ENCODE measurements around the gene SPDYE1. TPM values are rescaled to one million over a fixed set of nuclear protein-coding genes. Genes with fewer than 3 reads are reported as not detected.
"Not testable (repeated sequence)": the region's sequence is repeated elsewhere in the genome, so short reads cannot be mapped to it uniquely, and the experiment has no call there.

SPDYE1 gene
- total and polyA plus RNA-seq, 7 experiments from 2014 or later, result 0.07 to 0.30 (median 0.20) TPM; not detected in 3

DNA sequence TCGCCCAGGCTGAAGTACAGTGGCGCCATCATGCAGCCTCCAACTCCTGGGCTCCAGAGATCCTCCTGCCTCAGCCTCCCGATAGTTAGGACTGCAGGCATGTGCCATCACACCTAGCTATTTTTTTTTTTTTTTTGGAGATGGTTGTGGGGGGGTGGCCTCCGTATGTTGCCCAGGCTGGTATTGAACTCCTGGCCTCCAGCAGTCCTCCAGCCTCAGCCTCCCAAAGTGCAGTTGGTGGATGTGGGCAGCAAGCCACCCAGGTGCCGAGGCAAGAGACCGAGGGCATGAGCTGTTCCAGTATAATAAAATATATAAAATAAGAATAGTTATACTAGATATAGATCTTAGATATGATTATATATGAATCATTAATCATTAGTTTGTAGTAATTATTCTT, 22.1 kb downstream of the SPDYE1 start:
- H3K9me3 Mint-ChIP-seq; H3K27me3 Mint-ChIP-seq; H3K27me3 ChIP-seq (ENCODE audit: control insufficient read depth in 2 of 2, insufficient read depth in 2 of 2, low read length in 2 of 2); H3K9me3 ChIP-seq (ENCODE audit: control insufficient read depth in 2 of 3, low read length in 3 of 3); H3K4me3 ChIP-seq (ENCODE audit: low read length); ATAC-seq; H3K36me3 Mint-ChIP-seq; H3K36me3 ChIP-seq (ENCODE audit: control insufficient read depth in 2 of 3, insufficient read depth in 3 of 3, low read length in 3 of 3); DNase-seq; H3K4me1 ChIP-seq (ENCODE audit: control insufficient read depth in 2 of 2, insufficient read depth in 2 of 2, low read length in 2 of 2): not testable (repeated sequence)
- ChIA-PET POLR2A (interaction anchor here (0.6 to 1.4 kb wide), 3 partner anchors 24 to 180 kb away, joined by 3 to 11 read pairs (median 3); partner anchors contain the start of gene DBNL), CTCF (interaction anchor here (0.7 to 1.8 kb wide), 4 partner anchors 23 to 546 kb away, joined by 3 to 5 read pairs (median 4); no protein-coding TSS in a partner anchor)
- Mint-ChIP-seq H3K27ac (peak overlapping the region in 2 of 9 donors; percentile 80 to 92), H3K4me1 (peaks cover 5 to 25% (median 15%) of the 10 kb centered on the region in 7 donors), H3K4me3 (peak overlapping the region in 1 of 10 donors; percentile 54)
- peak overlapping the region; percentile 85 for H3K27ac ChIP-seq (ENCODE audit: low read depth, low read length)
- intact Hi-C loops (cut with micrococcal nuclease), result loop anchor here (1.0 to 5.0 kb wide), 11 partner anchors 19 to 1108 kb away; partner anchors contain the start of genes DBNL (in 2 of the 2), YKT6 (in 2 of the 2), C7orf25 (in 1 of the 2) and DDX56 (in 1 of the 2)

DNA sequence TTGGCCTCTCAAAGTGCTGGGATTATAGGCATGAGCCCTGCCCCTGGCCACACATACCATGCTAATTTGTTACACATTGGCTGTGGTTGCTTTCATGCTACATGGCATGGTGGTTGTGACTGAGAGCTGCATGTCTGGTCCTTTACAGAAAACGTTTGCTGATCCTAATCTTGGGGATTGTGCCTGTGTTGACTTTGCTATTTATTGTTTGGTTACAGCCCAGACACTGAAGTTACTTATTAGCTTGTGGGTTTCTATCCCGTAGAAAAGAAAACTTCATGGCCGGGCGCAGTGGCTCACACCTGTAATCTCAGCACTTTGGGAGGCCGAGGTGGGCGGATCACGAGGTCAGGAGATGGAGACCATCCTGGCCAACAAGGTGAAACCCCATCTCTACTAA, 24.4 kb downstream of the SPDYE1 start:
- ATAC-seq; H3K36me3 Mint-ChIP-seq; intact Hi-C loops (cut with micrococcal nuclease); H3K4me3 Mint-ChIP-seq; H3K36me3 ChIP-seq (ENCODE audit: control insufficient read depth in 2 of 3, insufficient read depth in 3 of 3, low read length in 3 of 3); H3K27ac Mint-ChIP-seq; H3K27me3 ChIP-seq (ENCODE audit: control insufficient read depth in 2 of 2, insufficient read depth in 2 of 2, low read length in 2 of 2); POLR2A ChIA-PET; H3K9me3 ChIP-seq (ENCODE audit: control insufficient read depth in 2 of 3, low read length in 3 of 3); DNase-seq; H3K4me1 ChIP-seq (ENCODE audit: control insufficient read depth in 2 of 2, insufficient read depth in 2 of 2, low read length in 2 of 2); CTCF ChIA-PET; H3K9me3 Mint-ChIP-seq; H3K27me3 Mint-ChIP-seq; H3K4me3 ChIP-seq (ENCODE audit: low read length); H3K27ac ChIP-seq (ENCODE audit: low read depth, low read length): not testable (repeated sequence)
- H3K4me1 Mint-ChIP-seq, result peaks cover 5 to 23% (median 15%) of the 10 kb centered on the region in 7 donors

GRCh38 chr7:44022796-44023467, 25.2 kb downstream of the SPDYE1 start:
- POLR2A ChIA-PET, result interaction anchor here (0.6 kb wide), 1 partner anchor 155 kb away, joined by 3 read pairs; no protein-coding TSS in a partner anchor
- DNase-seq; H3K4me3 Mint-ChIP-seq; H3K36me3 ChIP-seq (ENCODE audit: control insufficient read depth in 2 of 3, insufficient read depth in 3 of 3, low read length in 3 of 3); H3K27ac ChIP-seq (ENCODE audit: low read depth, low read length); H3K9me3 Mint-ChIP-seq; CTCF ChIA-PET; ATAC-seq; H3K27me3 ChIP-seq (ENCODE audit: control insufficient read depth in 2 of 2, insufficient read depth in 2 of 2, low read length in 2 of 2); H3K4me3 ChIP-seq (ENCODE audit: low read length); H3K9me3 ChIP-seq (ENCODE audit: control insufficient read depth in 2 of 3, low read length in 3 of 3); H3K27me3 Mint-ChIP-seq; H3K36me3 Mint-ChIP-seq; intact Hi-C loops (cut with micrococcal nuclease); H3K4me1 ChIP-seq (ENCODE audit: control insufficient read depth in 2 of 2, insufficient read depth in 2 of 2, low read length in 2 of 2): not testable (repeated sequence)
- peak overlapping the region in 2 of 9 donors; percentile 25 to 50 for H3K27ac Mint-ChIP-seq
- peaks cover 5 to 19% (median 15%) of the 10 kb centered on the region in 7 donors for H3K4me1 Mint-ChIP-seq

- H3K4me3 Mint-ChIP-seq; ATAC-seq; H3K4me1 ChIP-seq (ENCODE audit: control insufficient read depth in 2 of 2, insufficient read depth in 2 of 2, low read length in 2 of 2); DNase-seq; H3K4me3 ChIP-seq (ENCODE audit: low read length); H3K4me1 Mint-ChIP-seq; H3K9me3 Mint-ChIP-seq; H3K27ac ChIP-seq (ENCODE audit: low read depth, low read length); H3K27ac Mint-ChIP-seq; intact Hi-C loops (cut with micrococcal nuclease); H3K9me3 ChIP-seq (ENCODE audit: control insufficient read depth in 2 of 3, low read length in 3 of 3); H3K27me3 ChIP-seq (ENCODE audit: control insufficient read depth in 2 of 2, insufficient read depth in 2 of 2, low read length in 2 of 2); H3K36me3 Mint-ChIP-seq; H3K36me3 ChIP-seq (ENCODE audit: control insufficient read depth in 2 of 3, insufficient read depth in 3 of 3, low read length in 3 of 3); H3K27me3 Mint-ChIP-seq; CTCF ChIA-PET; POLR2A ChIA-PET: not testable (repeated sequence)
Observed at GRCh38 chr7:44029433-44029832, 31.7 kb downstream of the SPDYE1 start.

GRCh38 chr7:44030029-44030428, 32.3 kb downstream of the SPDYE1 start:
- H3K27ac ChIP-seq (ENCODE audit: low read depth, low read length); H3K36me3 ChIP-seq (ENCODE audit: control insufficient read depth in 2 of 3, insufficient read depth in 3 of 3, low read length in 3 of 3); H3K27ac Mint-ChIP-seq; H3K9me3 ChIP-seq (ENCODE audit: control insufficient read depth in 2 of 3, low read length in 3 of 3); intact Hi-C loops (cut with micrococcal nuclease); H3K27me3 Mint-ChIP-seq; DNase-seq; H3K9me3 Mint-ChIP-seq; H3K4me1 ChIP-seq (ENCODE audit: control insufficient read depth in 2 of 2, insufficient read depth in 2 of 2, low read length in 2 of 2); H3K4me3 ChIP-seq (ENCODE audit: low read length); H3K4me1 Mint-ChIP-seq; H3K4me3 Mint-ChIP-seq; ATAC-seq; H3K27me3 ChIP-seq (ENCODE audit: control insufficient read depth in 2 of 2, insufficient read depth in 2 of 2, low read length in 2 of 2); CTCF ChIA-PET; POLR2A ChIA-PET; H3K36me3 Mint-ChIP-seq: not testable (repeated sequence)

DNA sequence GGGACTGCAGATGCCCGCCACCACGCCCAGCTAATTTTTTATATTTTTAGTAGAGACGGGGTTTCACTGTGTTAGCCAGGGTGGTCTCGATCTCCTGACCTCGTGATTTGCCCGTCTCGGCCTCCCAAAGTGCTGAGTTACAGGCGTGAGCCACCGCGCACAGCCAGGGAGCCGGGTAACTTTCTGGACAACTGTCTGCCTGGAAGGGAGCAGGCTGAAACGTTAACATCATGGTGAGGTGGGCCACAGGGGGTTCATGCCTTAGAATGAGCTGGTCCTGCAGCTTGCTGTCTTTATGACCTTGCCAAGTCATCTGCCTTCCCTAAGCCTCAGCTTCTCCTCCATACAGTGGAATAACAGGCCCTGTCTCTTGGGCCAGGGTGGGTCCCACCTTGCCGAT, 33.6 kb downstream of the SPDYE1 start:
- H3K27ac Mint-ChIP-seq; CTCF ChIA-PET; H3K4me1 ChIP-seq (ENCODE audit: control insufficient read depth in 2 of 2, insufficient read depth in 2 of 2, low read length in 2 of 2); H3K9me3 ChIP-seq (ENCODE audit: control insufficient read depth in 2 of 3, low read length in 3 of 3); POLR2A ChIA-PET; H3K4me3 ChIP-seq (ENCODE audit: low read length); H3K36me3 ChIP-seq (ENCODE audit: control insufficient read depth in 2 of 3, insufficient read depth in 3 of 3, low read length in 3 of 3); H3K9me3 Mint-ChIP-seq; H3K36me3 Mint-ChIP-seq; H3K4me1 Mint-ChIP-seq; ATAC-seq; H3K4me3 Mint-ChIP-seq; H3K27me3 ChIP-seq (ENCODE audit: control insufficient read depth in 2 of 2, insufficient read depth in 2 of 2, low read length in 2 of 2); DNase-seq; intact Hi-C loops (cut with micrococcal nuclease); H3K27me3 Mint-ChIP-seq; H3K27ac ChIP-seq (ENCODE audit: low read depth, low read length): not testable (repeated sequence)

DNA sequence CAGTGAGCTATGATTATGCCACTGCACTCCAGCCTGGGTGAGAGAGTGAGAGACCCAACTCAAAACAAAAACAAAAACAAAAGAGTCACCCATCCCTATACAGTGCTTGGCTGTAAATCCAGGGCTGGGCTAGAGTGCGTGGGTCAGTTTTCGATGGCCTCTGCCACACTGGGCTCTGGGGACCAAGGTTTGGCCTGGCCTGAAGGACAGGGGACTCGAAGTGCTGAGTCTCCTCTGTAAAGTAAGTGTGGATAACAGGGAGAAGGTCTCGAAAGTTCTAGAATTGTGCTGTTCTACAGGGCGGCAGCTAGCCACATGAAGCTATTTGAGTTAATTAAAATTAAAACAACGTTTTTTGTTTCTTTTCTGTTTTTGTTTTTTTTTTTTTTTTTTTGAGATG, 34.3 kb downstream of the SPDYE1 start:
- H3K36me3 ChIP-seq (ENCODE audit: control insufficient read depth in 2 of 3, insufficient read depth in 3 of 3, low read length in 3 of 3); H3K27me3 Mint-ChIP-seq; H3K4me1 Mint-ChIP-seq; H3K4me3 ChIP-seq (ENCODE audit: low read length); intact Hi-C loops (cut with micrococcal nuclease); DNase-seq; H3K4me3 Mint-ChIP-seq; ATAC-seq; CTCF ChIA-PET; H3K27me3 ChIP-seq (ENCODE audit: control insufficient read depth in 2 of 2, insufficient read depth in 2 of 2, low read length in 2 of 2); H3K9me3 ChIP-seq (ENCODE audit: control insufficient read depth in 2 of 3, low read length in 3 of 3); H3K9me3 Mint-ChIP-seq; H3K4me1 ChIP-seq (ENCODE audit: control insufficient read depth in 2 of 2, insufficient read depth in 2 of 2, low read length in 2 of 2); H3K36me3 Mint-ChIP-seq; H3K27ac Mint-ChIP-seq; POLR2A ChIA-PET; H3K27ac ChIP-seq (ENCODE audit: low read depth, low read length): not testable (repeated sequence)

All from naive thymus-derived CD4-positive, alpha-beta T cell (primary cell).